ENCODE results near the gene IFT122. TPM values are rescaled to one million over a fixed set of nuclear protein-coding genes. Genes with fewer than 3 reads are reported as not detected.

The IFT122 gene
- total and polyA plus RNA-seq, 2 of the 4 experiments (the other 2 are of a cell fraction) = 16.8 to 28.0 TPM

- Histone ChIP-seq H3K79me1 (ENCODE audit: low read depth in 1 of 2, low read length in 2 of 2) (0 out of 4 replicates have a peak, but pooled peaks cover 0 to 7% of the 10 kb centered on the region in 2 experiments), H3K4me3 (ENCODE audit: insufficient read depth, low read depth, low read length) (no peak overlapping the region), H2BK120ac (ENCODE audit: low read depth, low read length) (peak overlapping the region; percentile 87), H3K9me3 (ENCODE audit: control insufficient read depth, insufficient read depth, low read length) (no peaks in the 10 kb centered on the region), H3K14ac (replicated peaks; ENCODE audit: low read depth, low read length) (peak overlapping the region; percentile 87), H3K9me1 (ENCODE audit: insufficient read depth, low read length) (peaks cover 14% of the 10 kb centered on the region), H4K8ac (ENCODE audit: low read depth in 2 of 2, low read length in 2 of 2) (peak overlapping the region; percentile 69 to 74; a peak in 3 of 4 replicates), H4K20me1 (ENCODE audit: insufficient read depth, low read length) (peaks cover 9% of the 10 kb centered on the region), H4K91ac (ENCODE audit: insufficient read depth, low read depth, low read length) (peak overlapping the region; percentile 86), H2BK20ac (ENCODE audit: low read depth, low read length) (peak overlapping the region; percentile 77), H2BK15ac (ENCODE audit: low read depth, low read length) (peak overlapping the region; percentile 87; the same call in 2 of the 3 replicates), H3K4ac (ENCODE audit: low read depth, low read length) (peak overlapping the region; percentile 89), H3K18ac (ENCODE audit: low read depth, low read length) (peak overlapping the region; percentile 90), H3K56ac (ENCODE audit: extremely low read depth, insufficient read depth, low read length) (peak overlapping the region; percentile 63; the same call in 1 of the 2 replicates), H3K9ac (ENCODE audit: low read depth, low read length) (peak overlapping the region; percentile 63), H3K4me1 (ENCODE audit: control insufficient read depth, insufficient read depth, low read length) (peaks cover 29% of the 10 kb centered on the region), H2AFZ (replicated peaks; ENCODE audit: low read length, poor library complexity) (peak overlapping the region; percentile 83), H3K4me2 (ENCODE audit: low read depth, low read length) (peak overlapping the region; percentile 66), H3K27ac (ENCODE audit: insufficient read depth, low read length) (peak overlapping the region; percentile 72), H2AK5ac (ENCODE audit: low read depth, low read length) (peak overlapping the region; percentile 89), H2AK9ac (replicated peaks; ENCODE audit: low read depth, low read length, poor library complexity) (peak overlapping the region; percentile 81), H2BK5ac (ENCODE audit: low read depth, low read length, poor library complexity, severe bottlenecking) (peak overlapping the region; percentile 61), H3K23ac (ENCODE audit: low read depth, low read length) (peak overlapping the region; percentile 78), H3K27me3 (ENCODE audit: control insufficient read depth, insufficient read depth, low read length) (no peaks in the 10 kb centered on the region), H4K5ac (ENCODE audit: low read depth, low read length) (peak overlapping the region; percentile 82), H3K36me3 (ENCODE audit: control insufficient read depth, insufficient read depth, low read length) (peaks cover 2% of the 10 kb centered on the region; the same call in 1 of the 2 replicates)
- intact Hi-C loops (cut with micrococcal nuclease) = loop anchor here (2.0 to 5.0 kb wide), 2 partner anchors 44 to 103 kb away; partner anchors contain the start of gene IFT122
- ATAC-seq (ENCODE audit: low read depth) (peak; percentile 76), DNase-seq (peak; percentile 94)
- dilution Hi-C loops (cut with HindIII; ENCODE audit: low sequenced_read_pairs, unreplicated experiment) = no loop called here
- in situ Hi-C loops (cut with MboI; ENCODE audit: low sequenced_read_pairs) = no loop called here
- CTCF ChIA-PET = interaction anchor here (0.6 to 1.9 kb wide), 3 partner anchors 72 to 387 kb away, joined by 3 to 8 read pairs (median 3); no protein-coding TSS in a partner anchor
- POLR2A ChIA-PET (ENCODE audit: unreplicated experiment) = no interaction called here
- BruUV-seq (replicated peaks) = no TSS peak
- 10% methylated on average over 6 of the region's 11 CpGs; no CpG with 5 or more reads in 1 of the 2 experiments for WGBS, 2 experiments (ENCODE audit: extremely low coverage in 2 of 2, insufficient read length in 1 of 2)
- TF ChIP-seq RAD21 (IDR thresholded peaks at IDR 0.05; ENCODE audit: low read length) = peak; percentile 8; the same call in 1 of the 2 replicates
- TF ChIP-seq BHLHE40 (IDR thresholded peaks at IDR 0.05; ENCODE audit: low read depth, low read length) = no peak
- peak; percentile 98 for TF ChIP-seq CEBPB (IDR thresholded peaks at IDR 0.05; ENCODE audit: low read depth, low read length)
- no peak for TF ChIP-seq MAZ (IDR thresholded peaks at IDR 0.05; ENCODE audit: borderline replicate concordance, low read depth, low read length)
- 0 out of 2 replicates have a peak, but pooled peaks have one; percentile 15 for TF ChIP-seq POLR2A (IDR thresholded peaks at IDR 0.05; ENCODE audit: low read depth, low read length)
- TF ChIP-seq CHD1 (IDR thresholded peaks at IDR 0.05; ENCODE audit: low read depth, low read length) = no peak
- no peak for TF ChIP-seq ELK1 (IDR thresholded peaks at IDR 0.05; ENCODE audit: borderline replicate concordance, low read depth, low read length)
- TF ChIP-seq MXI1 (IDR thresholded peaks at IDR 0.05; ENCODE audit: borderline replicate concordance, low read depth, low read length) = no peak
- TF ChIP-seq, protein P1, sequence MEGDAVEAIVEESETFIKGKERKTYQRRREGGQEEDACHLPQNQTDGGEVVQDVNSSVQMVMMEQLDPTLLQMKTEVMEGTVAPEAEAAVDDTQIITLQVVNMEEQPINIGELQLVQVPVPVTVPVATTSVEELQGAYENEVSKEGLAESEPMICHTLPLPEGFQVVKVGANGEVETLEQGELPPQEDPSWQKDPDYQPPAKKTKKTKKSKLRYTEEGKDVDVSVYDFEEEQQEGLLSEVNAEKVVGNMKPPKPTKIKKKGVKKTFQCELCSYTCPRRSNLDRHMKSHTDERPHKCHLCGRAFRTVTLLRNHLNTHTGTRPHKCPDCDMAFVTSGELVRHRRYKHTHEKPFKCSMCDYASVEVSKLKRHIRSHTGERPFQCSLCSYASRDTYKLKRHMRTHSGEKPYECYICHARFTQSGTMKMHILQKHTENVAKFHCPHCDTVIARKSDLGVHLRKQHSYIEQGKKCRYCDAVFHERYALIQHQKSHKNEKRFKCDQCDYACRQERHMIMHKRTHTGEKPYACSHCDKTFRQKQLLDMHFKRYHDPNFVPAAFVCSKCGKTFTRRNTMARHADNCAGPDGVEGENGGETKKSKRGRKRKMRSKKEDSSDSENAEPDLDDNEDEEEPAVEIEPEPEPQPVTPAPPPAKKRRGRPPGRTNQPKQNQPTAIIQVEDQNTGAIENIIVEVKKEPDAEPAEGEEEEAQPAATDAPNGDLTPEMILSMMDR (conservative IDR thresholded peaks at IDR 0.05; ENCODE audit: low read depth, low read length) = no peak
- TF ChIP-seq NFE2L2 (IDR thresholded peaks at IDR 0.05; ENCODE audit: low read depth, low read length) = peak; percentile 13; the same call in 1 of the 2 replicates
- TF ChIP-seq SMC3 (IDR thresholded peaks at IDR 0.05; ENCODE audit: low read depth, low read length) = peak; percentile 18; the same call in 1 of the 2 replicates
- peak; percentile 89 for TF ChIP-seq MAFK (IDR thresholded peaks at IDR 0.05; ENCODE audit: low read depth, low read length)
- peak; percentile 75 for TF ChIP-seq RCOR1 (IDR thresholded peaks at IDR 0.05; ENCODE audit: insufficient replicate concordance, low read length)
- TF ChIP-seq RFX5 (IDR thresholded peaks at IDR 0.05; ENCODE audit: low read depth, low read length) = no peak
Observed at GRCh38 chr3:129485721-129486663, 46.0 kb downstream of the IFT122 start.

Measured in IMR-90 (cell line).